HEK293 (cell line): ENCODE results near the gene KIAA0753.
A peak's percentile ranks its signal among the peaks of the same experiment; 100 is the strongest.

Experiments used
- BCL11A ChIP-seq: fragments of 450-650 bp; formaldehyde crosslinking; IDR thresholded peaks from 2 replicates; pipeline ENCODE4 v1.5.1; 2016; ENCODE audit warnings: low read depth, missing biosample characterization, missing genetic modification characterization
- BCL11B ChIP-seq: fragments of 450-650 bp; formaldehyde crosslinking; IDR thresholded peaks from 2 replicates; pipeline ENCODE4 v1.5.1; 2016; ENCODE audit warnings: low read depth, missing biosample characterization, missing genetic modification characterization
- CTCF ChIP-seq: fragments of 450-650 bp; formaldehyde crosslinking; IDR thresholded peaks from 2 replicates; pipeline ENCODE4 v1.5.1; 2016; ENCODE audit warnings: missing biosample characterization, missing genetic modification characterization
- EGR2 ChIP-seq: fragments of 450-650 bp; formaldehyde crosslinking; IDR thresholded peaks from 2 replicates; pipeline ENCODE4 v1.5.1; 2016; ENCODE audit warnings: low read depth, missing biosample characterization, missing genetic modification characterization
- KLF7 ChIP-seq: fragments of 450-650 bp; formaldehyde crosslinking; IDR thresholded peaks from 2 replicates; pipeline ENCODE4 v1.5.1; 2016; ENCODE audit warnings: missing biosample characterization, missing genetic modification characterization, borderline replicate concordance
- KLF8 ChIP-seq: fragments of 450-650 bp; formaldehyde crosslinking; IDR thresholded peaks from 2 replicates; pipeline ENCODE4 v1.5.1; 2016; ENCODE audit warnings: missing biosample characterization, missing genetic modification characterization
- KLF9 ChIP-seq: fragments of 450-650 bp; formaldehyde crosslinking; IDR thresholded peaks from 2 replicates; pipeline ENCODE4 v1.5.1; 2016; ENCODE audit warnings: missing biosample characterization, missing genetic modification characterization, low read depth
- REST ChIP-seq: fragments of 450-650 bp; formaldehyde crosslinking; IDR thresholded peaks from 2 replicates; pipeline ENCODE4 v1.5.1; 2016; ENCODE audit warnings: missing biosample characterization, missing genetic modification characterization
- SALL2 ChIP-seq: fragments of 450-650 bp; formaldehyde crosslinking; IDR thresholded peaks from 2 replicates; pipeline ENCODE4 v1.5.0; 2017; ENCODE audit warnings: missing biosample characterization, mild to moderate bottlenecking, missing genetic modification characterization, borderline replicate concordance
- SCRT1 ChIP-seq: fragments of 450-650 bp; formaldehyde crosslinking; IDR thresholded peaks from 2 replicates; pipeline ENCODE4 v1.5.1; 2016; ENCODE audit warnings: missing biosample characterization, missing genetic modification characterization, borderline replicate concordance
- SP2 ChIP-seq: fragments of 450-650 bp; formaldehyde crosslinking; IDR thresholded peaks from 2 replicates; pipeline ENCODE4 v1.5.1; 2016; ENCODE audit warnings: missing biosample characterization, missing genetic modification characterization
- WT1 ChIP-seq: fragments of 450-650 bp; formaldehyde crosslinking; IDR thresholded peaks from 2 replicates; pipeline ENCODE4 v1.5.1; 2016; ENCODE audit warnings: missing biosample characterization, missing genetic modification characterization
- ZBTB48 ChIP-seq: fragments of 450-650 bp; formaldehyde crosslinking; IDR thresholded peaks from 2 replicates; pipeline ENCODE4 v1.5.1; 2016; ENCODE audit warnings: missing biosample characterization, missing genetic modification characterization
- ZFP3 ChIP-seq: fragments of 450-650 bp; formaldehyde crosslinking; IDR thresholded peaks from 2 replicates; pipeline ENCODE4 v1.5.1; 2016; ENCODE audit warnings: low read depth, missing biosample characterization, missing genetic modification characterization
- ZFP41 ChIP-seq: fragments of 450-650 bp; formaldehyde crosslinking; IDR thresholded peaks from 2 replicates; pipeline ENCODE4 v1.5.1; 2016; ENCODE audit warnings: missing biosample characterization, missing genetic modification characterization, borderline replicate concordance
- ZNF133 ChIP-seq: fragments of 450-650 bp; formaldehyde crosslinking; IDR thresholded peaks from 2 replicates; pipeline ENCODE4 v1.5.1; 2016; ENCODE audit warnings: missing biosample characterization, missing genetic modification characterization
- ZNF19 ChIP-seq: fragments of 450-650 bp; formaldehyde crosslinking; IDR thresholded peaks from 2 replicates; pipeline ENCODE4; 2016; ENCODE audit warnings: missing biosample characterization, missing genetic modification characterization, low read depth
- ZNF223 ChIP-seq: fragments of 450-650 bp; formaldehyde crosslinking; IDR thresholded peaks from 2 replicates; pipeline ENCODE4 v1.5.1; 2016; ENCODE audit warnings: missing biosample characterization, missing genetic modification characterization
- ZNF311 ChIP-seq: fragments of 450-650 bp; formaldehyde crosslinking; IDR thresholded peaks from 2 replicates; pipeline ENCODE4 v1.5.1; 2017; ENCODE audit warnings: missing biosample characterization, missing genetic modification characterization, borderline replicate concordance
- ZNF354C ChIP-seq: fragments of 450-650 bp; formaldehyde crosslinking; IDR thresholded peaks from 2 replicates; pipeline ENCODE4 v1.5.1; 2016; ENCODE audit warnings: missing biosample characterization, missing genetic modification characterization, low read depth, borderline replicate concordance
- ZNF416 ChIP-seq: fragments of 450-650 bp; formaldehyde crosslinking; IDR thresholded peaks from 2 replicates; pipeline ENCODE4 v1.5.1; 2016; ENCODE audit warnings: missing biosample characterization, missing genetic modification characterization
- ZNF426 ChIP-seq: fragments of 450-650 bp; formaldehyde crosslinking; IDR thresholded peaks from 2 replicates; pipeline ENCODE4 v1.5.1; 2017; ENCODE audit warnings: missing biosample characterization, missing genetic modification characterization, mild to moderate bottlenecking, inconsistent platforms, moderate library complexity
- ZNF529 ChIP-seq: fragments of 450-650 bp; formaldehyde crosslinking; IDR thresholded peaks from 2 replicates; pipeline ENCODE4 v1.5.1; 2017; ENCODE audit warnings: missing genetic modification characterization, missing biosample characterization; ENCODE audit not compliant: insufficient replicate concordance
- ZNF555 ChIP-seq: fragments of 450-650 bp; formaldehyde crosslinking; conservative IDR thresholded peaks from 2 replicates; pipeline ENCODE4 v1.5.1; 2017; ENCODE audit warnings: missing biosample characterization, mild to moderate bottlenecking, missing genetic modification characterization, inconsistent platforms
- ZNF561 ChIP-seq: fragments of 450-650 bp; IDR thresholded peaks from 2 replicates; pipeline ENCODE4 v1.5.1; 2018; ENCODE audit warnings: missing biosample characterization, missing genetic modification characterization, borderline replicate concordance
- ZNF585B ChIP-seq: fragments of 450-650 bp; formaldehyde crosslinking; IDR thresholded peaks from 2 replicates; pipeline ENCODE4 v1.5.1; 2016; ENCODE audit warnings: missing biosample characterization, missing genetic modification characterization
- ZNF701 ChIP-seq: fragments of 450-650 bp; formaldehyde crosslinking; IDR thresholded peaks from 2 replicates; pipeline ENCODE4 v1.5.1; 2016; ENCODE audit warnings: missing biosample characterization, missing genetic modification characterization
- ZNF704 ChIP-seq: fragments of 450-650 bp; formaldehyde crosslinking; IDR thresholded peaks from 2 replicates; pipeline ENCODE4 v1.5.1; 2016; ENCODE audit warnings: missing biosample characterization, missing genetic modification characterization
- ZNF707 ChIP-seq: fragments of 450-650 bp; formaldehyde crosslinking; IDR thresholded peaks from 2 replicates; pipeline ENCODE4 v1.5.1; 2016; ENCODE audit warnings: missing biosample characterization, missing genetic modification characterization
- ZNF843 ChIP-seq: fragments of 450-650 bp; formaldehyde crosslinking; IDR thresholded peaks from 2 replicates; pipeline ENCODE4 v1.5.1; 2016; ENCODE audit warnings: missing biosample characterization, missing genetic modification characterization
- ZSCAN30 ChIP-seq: fragments of 450-650 bp; IDR thresholded peaks from 2 replicates; pipeline ENCODE4 v1.5.1; 2018; ENCODE audit warnings: missing biosample characterization, mild to moderate bottlenecking, missing genetic modification characterization, moderate library complexity
- TF ChIP-seq, protein P1 (sequence below): fragments of 450-650 bp; formaldehyde crosslinking; IDR thresholded peaks from 2 replicates; pipeline ENCODE4 v1.5.1; 2016; ENCODE audit warnings: missing biosample characterization, missing genetic modification characterization

KIAA0753 gene

GRCh38 chr17:6651919-6652452 lies 11.5 kb upstream of the KIAA0753 start (continued):
- peak; percentile 50; the same call in 1 of the 2 replicates for TF ChIP-seq WT1 (tag by site-specific recombination)
- TF ChIP-seq ZNF585B (tag by site-specific recombination) = no peak
- TF ChIP-seq ZNF354C (tag by site-specific recombination) = no peak
- TF ChIP-seq ZNF843 (tag by site-specific recombination) = peak; percentile 64; the same call in 1 of the 2 replicates
- no peak for TF ChIP-seq ZNF555 (tag by site-specific recombination)
- TF ChIP-seq EGR2 (tag by site-specific recombination) = no peak
- no peak for TF ChIP-seq ZNF426
- TF ChIP-seq ZFP41 (tag by site-specific recombination) = no peak
- TF ChIP-seq ZSCAN30 = 0 out of 2 replicates have a peak, but pooled peaks have one; percentile 40
- no peak; the same call in 1 of the 2 replicates for TF ChIP-seq KLF8 (tag by site-specific recombination)
- TF ChIP-seq ZNF704 (tag by site-specific recombination) = no peak
- TF ChIP-seq ZNF561 = no peak; the same call in 1 of the 2 replicates
- no peak for TF ChIP-seq SCRT1 (tag by site-specific recombination)
- TF ChIP-seq KLF9 (tag by site-specific recombination) = no peak
- TF ChIP-seq ZNF529 (tag by site-specific recombination) = no peak
- peak; percentile 92 for TF ChIP-seq ZBTB48
- no peak for TF ChIP-seq ZNF416 (tag by site-specific recombination)
- no peak for TF ChIP-seq KLF7
- TF ChIP-seq BCL11B (tag by site-specific recombination) = 0 out of 2 replicates have a peak, but pooled peaks have one; percentile 40
- peak; percentile 38 for TF ChIP-seq SP2 (tag by site-specific recombination)
- TF ChIP-seq REST (tag by site-specific recombination) = no peak; the same call in 1 of the 2 replicates
- no peak for TF ChIP-seq SALL2 (tag by site-specific recombination)
- TF ChIP-seq ZNF19 = no peak
- TF ChIP-seq ZNF707 (tag by site-specific recombination) = no peak
- no peak for TF ChIP-seq ZNF223
- TF ChIP-seq ZNF311 (tag by site-specific recombination) = no peak
- TF ChIP-seq, protein P1, sequence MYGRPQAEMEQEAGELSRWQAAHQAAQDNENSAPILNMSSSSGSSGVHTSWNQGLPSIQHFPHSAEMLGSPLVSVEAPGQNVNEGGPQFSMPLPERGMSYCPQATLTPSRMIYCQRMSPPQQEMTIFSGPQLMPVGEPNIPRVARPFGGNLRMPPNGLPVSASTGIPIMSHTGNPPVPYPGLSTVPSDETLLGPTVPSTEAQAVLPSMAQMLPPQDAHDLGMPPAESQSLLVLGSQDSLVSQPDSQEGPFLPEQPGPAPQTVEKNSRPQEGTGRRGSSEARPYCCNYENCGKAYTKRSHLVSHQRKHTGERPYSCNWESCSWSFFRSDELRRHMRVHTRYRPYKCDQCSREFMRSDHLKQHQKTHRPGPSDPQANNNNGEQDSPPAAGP = 0 out of 2 replicates have a peak, but pooled peaks have one; percentile 46
- TF ChIP-seq ZNF701 = no peak
- TF ChIP-seq CTCF = peak; percentile 51; the same call in 1 of the 2 replicates
- TF ChIP-seq ZFP3 (tag by site-specific recombination) = no peak
- TF ChIP-seq ZNF133 (tag by site-specific recombination) = peak; percentile 23; the same call in 1 of the 2 replicates
- no peak for TF ChIP-seq BCL11A (tag by site-specific recombination)
